Measurements from ENCODE around the gene AP4S1. TPM values are rescaled to one million over a fixed set of nuclear protein-coding genes. Genes with fewer than 3 reads are reported as not detected.

The AP4S1 gene
- total RNA-seq, 1 donor from 2014 or later, result 24.4 TPM

GRCh38 chr14:31109257-31109656, 83.8 kb downstream of the AP4S1 start:
- no peak for DNase-seq (ENCODE audit: low spot score)
- H3K36me3 Mint-ChIP-seq, result peaks cover 37% of the 10 kb centered on the region
- H3K4me3 Mint-ChIP-seq, result no peak overlapping the region
- no peak overlapping the region for H2AFZ ChIP-seq (replicated peaks)
- no peaks in the 10 kb centered on the region for H3F3A ChIP-seq (ENCODE audit: low read depth)
- no peaks in the 10 kb centered on the region for H3K79me2 ChIP-seq (ENCODE audit: low read depth)
- TF ChIP-seq EZH2phosphoT487 (IDR thresholded peaks at IDR 0.05) (no peak), CTCF (IDR thresholded peaks at IDR 0.05) (no peak), EZH2 (IDR thresholded peaks at IDR 0.05) (no peak)
- no peak overlapping the region for H3K4me3 ChIP-seq
- H3K27ac ChIP-seq, result no peak overlapping the region
- no peaks in the 10 kb centered on the region for H3K4me1 ChIP-seq
- H3K4me2 ChIP-seq, result no peak overlapping the region
- H4K20me1 ChIP-seq (ENCODE audit: low read depth), result no peaks in the 10 kb centered on the region
- H3K9me3 Mint-ChIP-seq, result no peaks in the 10 kb centered on the region
- H3K36me3 ChIP-seq, result peaks cover 39% of the 10 kb centered on the region
- no peaks in the 10 kb centered on the region for H3K4me1 Mint-ChIP-seq
- H3K9me3 ChIP-seq (ENCODE audit: low read depth), result no peaks in the 10 kb centered on the region
- no peaks in the 10 kb centered on the region for H3K27me3 ChIP-seq
- peaks cover 4% of the 10 kb centered on the region for H3K27me3 Mint-ChIP-seq (ENCODE audit: insufficient read depth, low read depth)
- no peak overlapping the region for H3K27ac Mint-ChIP-seq
- no peak overlapping the region for H3K9ac ChIP-seq

- Histone ChIP-seq H3K27ac (no peak overlapping the region), H4K20me1 (ENCODE audit: low read depth) (no peaks in the 10 kb centered on the region), H3K9me3 (ENCODE audit: low read depth) (no peaks in the 10 kb centered on the region), H3F3A (ENCODE audit: low read depth) (no peaks in the 10 kb centered on the region), H3K4me2 (no peak overlapping the region), H3K36me3 (peaks cover 34% of the 10 kb centered on the region), H3K27me3 (no peaks in the 10 kb centered on the region), H2AFZ (replicated peaks) (no peak overlapping the region), H3K9ac (no peak overlapping the region), H3K4me1 (no peaks in the 10 kb centered on the region), H3K4me3 (no peak overlapping the region), H3K79me2 (ENCODE audit: low read depth) (no peaks in the 10 kb centered on the region)
- Mint-ChIP-seq H3K27me3 (ENCODE audit: insufficient read depth, low read depth) (peaks cover 2% of the 10 kb centered on the region), H3K4me3 (no peak overlapping the region), H3K9me3 (no peaks in the 10 kb centered on the region), H3K36me3 (peaks cover 29% of the 10 kb centered on the region), H3K4me1 (no peaks in the 10 kb centered on the region), H3K27ac (no peak overlapping the region)
- DNase-seq (ENCODE audit: low spot score), result no peak
- TF ChIP-seq CTCF (IDR thresholded peaks at IDR 0.05) (no peak), EZH2 (IDR thresholded peaks at IDR 0.05) (no peak), EZH2phosphoT487 (IDR thresholded peaks at IDR 0.05) (no peak)
These were observed 85.4 kb downstream of the AP4S1 start for GRCh38 chr14:31110872-31111271.

- H3K4me3 ChIP-seq, result no peak overlapping the region
- no peaks in the 10 kb centered on the region for H3F3A ChIP-seq (ENCODE audit: low read depth)
- H3K36me3 Mint-ChIP-seq, result peaks cover 31% of the 10 kb centered on the region
- no peaks in the 10 kb centered on the region for H3K27me3 Mint-ChIP-seq (ENCODE audit: insufficient read depth, low read depth)
- no peaks in the 10 kb centered on the region for H3K9me3 Mint-ChIP-seq
- no peaks in the 10 kb centered on the region for H3K79me2 ChIP-seq (ENCODE audit: low read depth)
- H2AFZ ChIP-seq (replicated peaks), result no peak overlapping the region
- no peak for TF ChIP-seq CTCF (IDR thresholded peaks at IDR 0.05)
- no peak for TF ChIP-seq EZH2phosphoT487 (IDR thresholded peaks at IDR 0.05)
- no peak for TF ChIP-seq EZH2 (IDR thresholded peaks at IDR 0.05)
- H3K27ac Mint-ChIP-seq, result no peak overlapping the region
- no peaks in the 10 kb centered on the region for H3K27me3 ChIP-seq
- no peaks in the 10 kb centered on the region for H3K9me3 ChIP-seq (ENCODE audit: low read depth)
- H4K20me1 ChIP-seq (ENCODE audit: low read depth), result no peaks in the 10 kb centered on the region
- no peak overlapping the region for H3K9ac ChIP-seq
- no peak overlapping the region for H3K4me3 Mint-ChIP-seq
- H3K4me1 ChIP-seq, result no peaks in the 10 kb centered on the region
- no peak overlapping the region for H3K27ac ChIP-seq
- DNase-seq (ENCODE audit: low spot score), result no peak
- no peaks in the 10 kb centered on the region for H3K4me1 Mint-ChIP-seq
- no peak overlapping the region for H3K4me2 ChIP-seq
- peaks cover 19% of the 10 kb centered on the region for H3K36me3 ChIP-seq
These were observed 88.3 kb downstream of the AP4S1 start for GRCh38 chr14:31113794-31114193.
